Measurements from ENCODE around the gene SUGCT. TPM values are rescaled to one million over a fixed set of nuclear protein-coding genes. Genes with fewer than 3 reads are reported as not detected.

Gene SUGCT
- total RNA-seq, 1 experiment from 2014 or later = 1.6 TPM

DNA sequence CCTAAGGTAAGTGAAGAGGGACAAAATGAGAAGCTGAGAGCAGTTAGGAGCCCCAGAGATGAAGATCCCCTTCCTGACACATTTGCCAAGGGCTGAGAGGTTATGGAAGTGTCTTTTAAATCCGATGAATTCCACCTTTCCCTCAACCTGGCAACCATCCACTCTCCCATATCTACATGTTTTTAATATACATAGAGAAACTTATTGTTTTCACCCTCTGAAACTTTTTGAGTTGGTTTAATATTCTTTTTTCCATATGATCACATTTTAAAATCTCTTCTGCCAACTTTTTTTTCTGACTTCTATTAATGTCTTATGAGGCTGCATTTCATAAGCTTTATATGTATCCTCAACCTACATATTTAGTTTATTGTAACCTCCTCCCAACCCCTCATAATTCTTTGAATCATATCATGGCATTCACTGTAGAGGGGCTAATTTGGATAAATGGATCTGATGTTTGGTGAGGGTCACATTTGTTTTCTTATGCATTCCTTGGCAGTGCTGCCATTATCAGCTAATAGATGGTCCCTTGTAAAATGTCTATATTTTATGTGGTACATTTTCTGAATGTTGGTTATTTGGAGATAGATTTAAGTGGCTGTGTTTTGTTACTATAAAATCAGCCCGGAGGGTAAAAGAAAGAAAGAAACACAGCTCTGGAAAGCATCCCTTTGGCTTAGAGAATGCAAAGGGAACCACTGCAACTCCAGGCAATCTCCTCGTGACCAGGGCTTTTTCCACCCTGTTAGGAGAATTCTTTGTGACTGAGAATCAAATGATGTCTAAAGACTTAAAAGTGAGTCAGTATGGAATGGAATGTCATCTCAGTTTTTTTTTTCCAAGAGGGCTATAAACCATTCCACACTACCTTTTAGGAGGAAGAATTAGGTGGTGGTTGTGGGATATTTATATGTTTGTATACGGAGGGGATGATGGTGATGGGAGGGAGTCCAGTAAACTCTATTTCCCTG lies 334.4 kb downstream of the SUGCT start:
- no peak for DNase-seq
- no TSS peak for BruUV-seq (replicated peaks)
- no peaks in the 10 kb centered on the region for H3K9me3 Mint-ChIP-seq (ENCODE audit: low read depth, unreplicated experiment)
- H3K36me3 Mint-ChIP-seq (ENCODE audit: insufficient read depth, unreplicated experiment) = no peaks in the 10 kb centered on the region
- intact Hi-C loops (cut with micrococcal nuclease; ENCODE audit: unreplicated experiment) = no loop called here
- CTCF ChIA-PET = no interaction called here
- no peaks in the 10 kb centered on the region for H3K27me3 Mint-ChIP-seq (ENCODE audit: unreplicated experiment)
- H3K27ac Mint-ChIP-seq (ENCODE audit: unreplicated experiment) = no peak overlapping the region
- H3K4me1 Mint-ChIP-seq (ENCODE audit: low read depth, unreplicated experiment) = no peaks in the 10 kb centered on the region
- H3K4me3 Mint-ChIP-seq (ENCODE audit: low read depth, unreplicated experiment) = no peak overlapping the region
- no peak for TF ChIP-seq CTCF (IDR thresholded peaks at IDR 0.05; ENCODE audit: unreplicated experiment)

DNA sequence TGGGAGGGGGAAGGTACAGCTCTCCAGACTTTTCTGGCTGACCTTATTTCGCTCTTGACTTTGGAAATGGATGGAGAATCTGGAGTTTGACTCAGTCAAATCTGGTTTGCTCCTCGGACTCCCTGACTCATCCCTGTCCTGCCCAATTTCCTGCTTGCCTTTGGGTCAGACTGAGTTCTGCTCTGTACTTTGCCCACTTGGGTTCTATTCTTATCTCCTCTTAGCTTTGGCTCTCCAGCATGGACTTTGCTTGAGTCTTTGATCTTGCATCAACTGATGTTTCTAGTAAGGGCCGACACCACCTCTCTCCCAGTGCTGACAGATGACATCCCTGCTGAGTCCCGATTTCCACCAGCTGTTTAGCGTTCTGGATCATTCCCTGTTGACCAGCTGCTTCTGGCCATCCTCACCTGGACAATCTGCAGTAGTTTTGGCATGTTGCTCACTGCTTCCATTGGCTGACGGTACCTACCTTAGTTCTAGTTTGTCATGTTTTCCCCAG lies 335.3 kb downstream of the SUGCT start:
- intact Hi-C loops (cut with micrococcal nuclease; ENCODE audit: unreplicated experiment) = no loop called here
- no peaks in the 10 kb centered on the region for H3K27me3 Mint-ChIP-seq (ENCODE audit: unreplicated experiment)
- no peaks in the 10 kb centered on the region for H3K4me1 Mint-ChIP-seq (ENCODE audit: low read depth, unreplicated experiment)
- no peaks in the 10 kb centered on the region for H3K36me3 Mint-ChIP-seq (ENCODE audit: insufficient read depth, unreplicated experiment)
- H3K4me3 Mint-ChIP-seq (ENCODE audit: low read depth, unreplicated experiment) = no peak overlapping the region
- BruUV-seq (replicated peaks) = no TSS peak
- no peak for TF ChIP-seq CTCF (IDR thresholded peaks at IDR 0.05; ENCODE audit: unreplicated experiment)
- no peaks in the 10 kb centered on the region for H3K9me3 Mint-ChIP-seq (ENCODE audit: low read depth, unreplicated experiment)
- CTCF ChIA-PET = interaction anchor here (0.7 kb wide), 2 partner anchors 492 to 1189 kb away, joined by 3 to 4 read pairs; no protein-coding TSS in a partner anchor
- DNase-seq = no peak
- H3K27ac Mint-ChIP-seq (ENCODE audit: unreplicated experiment) = no peak overlapping the region

- Mint-ChIP-seq H3K27me3 (ENCODE audit: unreplicated experiment) (no peaks in the 10 kb centered on the region), H3K9me3 (ENCODE audit: low read depth, unreplicated experiment) (no peaks in the 10 kb centered on the region), H3K4me3 (ENCODE audit: low read depth, unreplicated experiment) (no peak overlapping the region), H3K4me1 (ENCODE audit: low read depth, unreplicated experiment) (no peaks in the 10 kb centered on the region), H3K36me3 (ENCODE audit: insufficient read depth, unreplicated experiment) (no peaks in the 10 kb centered on the region), H3K27ac (ENCODE audit: unreplicated experiment) (no peak overlapping the region)
- no peak for TF ChIP-seq CTCF (IDR thresholded peaks at IDR 0.05; ENCODE audit: unreplicated experiment)
- no peak for DNase-seq
- CTCF ChIA-PET = no interaction called here
- BruUV-seq (replicated peaks) = no TSS peak
- intact Hi-C loops (cut with micrococcal nuclease; ENCODE audit: unreplicated experiment) = no loop called here
These were observed 336.0 kb downstream of the SUGCT start for GRCh38 chr7:40470817-40471216.

GRCh38 chr7:40471891-40472290 lies 337.1 kb downstream of the SUGCT start:
- TF ChIP-seq CTCF (IDR thresholded peaks at IDR 0.05; ENCODE audit: unreplicated experiment) = no peak
- intact Hi-C loops (cut with micrococcal nuclease; ENCODE audit: unreplicated experiment) = no loop called here
- Mint-ChIP-seq H3K27ac (ENCODE audit: unreplicated experiment) (no peak overlapping the region), H3K4me1 (ENCODE audit: low read depth, unreplicated experiment) (no peaks in the 10 kb centered on the region), H3K27me3 (ENCODE audit: unreplicated experiment) (no peaks in the 10 kb centered on the region), H3K36me3 (ENCODE audit: insufficient read depth, unreplicated experiment) (no peaks in the 10 kb centered on the region), H3K4me3 (ENCODE audit: low read depth, unreplicated experiment) (no peak overlapping the region), H3K9me3 (ENCODE audit: low read depth, unreplicated experiment) (no peaks in the 10 kb centered on the region)
- DNase-seq = no peak
- CTCF ChIA-PET = no interaction called here
- no TSS peak for BruUV-seq (replicated peaks)

Data from Calu3 (cell line).